Sigmoid colon (tissue), 3 donors: ENCODE measurements around the gene FAT4.

Experiments used
- CTCF ChIP-seq, 4 experiments: fragments of 450-650 bp in 3 of 4; fragments of 200-600 bp in 1 of 4; IDR thresholded peaks; one replicate each; pipeline ENCODE4 v1.5.1; 2016 to 2019; ENCODE audit warnings: antibody characterized with exemption in 4 of 4, mild to moderate bottlenecking in 3 of 4, moderate library complexity in 2 of 4
- POLR2A ChIP-seq, 2 donors: fragments of 450-650 bp; IDR thresholded peaks; one replicate each; pipeline ENCODE4 v1.6.1; 2016; ENCODE audit warnings: antibody characterized with exemption in 2 of 2, mild to moderate bottlenecking in 2 of 2, moderate library complexity in 2 of 2

DNA sequence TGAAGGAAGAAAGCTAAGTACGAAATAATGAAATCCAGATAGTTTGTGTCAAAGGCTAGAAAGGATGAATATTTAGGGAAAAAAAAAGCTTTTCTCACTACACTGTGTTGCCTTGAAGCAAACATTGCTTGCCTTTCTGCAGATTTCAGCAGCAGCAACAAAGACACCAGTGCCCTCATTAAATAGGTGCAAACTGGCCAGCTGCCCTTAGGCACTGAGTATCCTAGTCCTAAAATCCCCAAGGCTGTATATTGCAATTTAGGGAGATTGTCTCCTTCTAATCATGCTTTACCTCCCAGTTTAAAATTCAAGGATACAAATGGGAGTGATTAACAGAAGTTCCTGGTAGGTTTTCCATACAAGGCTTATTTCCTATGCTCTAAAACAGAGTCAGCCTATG lies 8.6 kb upstream of the FAT4 start:
- no peak for TF ChIP-seq CTCF (IDR thresholded peaks at IDR 0.05)
- TF ChIP-seq POLR2A (IDR thresholded peaks at IDR 0.05) = no peak
